Activated CD4-positive, alpha-beta T cell treated with anti-CD3 and anti-CD28 coated beads, Interleukin-2, amount 50 U/mL, for 24 hours (primary cell): ENCODE data around the gene ERAL1.
"Not testable (repeated sequence)": the region's sequence is repeated elsewhere in the genome, so short reads cannot be mapped to it uniquely, and the experiment has no call there.

ENCODE experiments used
- DNase-seq, 2 donors: peaks; one replicate each; pipeline ENCODE4 v3.0.0-alpha.2; 2020; ENCODE audit warnings: low read depth in 1 of 2, low spot score in 1 of 2

ERAL1 gene

DNA sequence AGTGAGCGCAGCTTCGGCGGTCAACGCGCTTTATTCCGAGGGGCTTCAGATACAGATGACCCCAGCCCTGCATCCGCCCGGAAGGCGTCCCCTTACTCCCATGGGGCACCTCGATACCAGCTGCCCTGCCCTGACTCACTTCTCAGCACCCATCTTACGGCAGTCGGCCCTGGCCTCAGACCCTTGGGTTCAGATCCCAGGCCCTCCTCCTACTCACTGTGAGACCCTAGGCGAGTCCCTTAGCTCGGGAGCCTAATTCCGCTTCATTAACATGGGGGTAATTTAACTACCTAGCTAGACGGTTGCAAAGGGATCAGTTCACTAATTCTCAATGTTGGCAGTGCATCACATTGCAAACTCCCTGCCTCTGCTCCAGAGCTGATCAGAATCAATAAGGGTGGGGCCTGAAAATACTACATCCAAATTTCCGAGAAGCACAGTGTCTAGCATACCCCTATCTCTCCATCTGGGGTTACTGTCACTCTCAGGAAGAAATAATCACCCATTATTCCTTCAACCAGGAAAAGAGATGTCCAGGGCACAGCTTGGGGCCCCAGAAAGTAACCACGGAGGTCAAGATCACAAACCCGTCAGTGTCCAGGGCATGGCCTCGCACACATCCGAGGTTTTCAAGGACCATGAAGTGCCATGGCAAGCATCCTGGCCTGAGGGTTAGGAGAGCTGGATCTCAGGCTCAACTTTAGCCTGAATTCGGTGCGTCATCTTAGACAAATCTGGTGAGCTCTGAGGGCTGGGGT is 43.1 kb downstream of the ERAL1 start:
- DNase-seq: peak in 1 of 2 donors; percentile 27

DNA sequence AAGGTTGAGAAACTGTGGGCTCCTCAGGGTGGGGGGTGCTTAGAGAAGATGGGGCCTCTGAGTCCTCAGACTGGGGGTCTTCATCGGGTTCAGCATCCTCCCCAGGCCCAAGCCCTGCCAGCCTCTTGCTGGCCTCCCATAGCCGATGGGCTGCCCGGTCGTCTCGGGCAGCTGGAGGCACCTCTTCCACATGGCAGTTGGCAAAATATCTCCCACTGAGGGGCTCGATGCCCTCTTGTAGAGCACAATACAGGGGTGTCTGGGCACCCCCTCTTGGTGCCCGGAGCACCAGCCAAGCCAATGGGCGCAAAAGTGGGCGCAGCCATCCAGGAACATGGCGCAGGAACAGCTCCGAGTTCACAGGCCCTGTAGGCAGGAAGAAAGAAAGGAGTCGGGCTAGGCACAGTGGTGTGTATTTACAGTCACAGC is 43.7 kb downstream of the ERAL1 start:
- DNase-seq: no peak

DNA sequence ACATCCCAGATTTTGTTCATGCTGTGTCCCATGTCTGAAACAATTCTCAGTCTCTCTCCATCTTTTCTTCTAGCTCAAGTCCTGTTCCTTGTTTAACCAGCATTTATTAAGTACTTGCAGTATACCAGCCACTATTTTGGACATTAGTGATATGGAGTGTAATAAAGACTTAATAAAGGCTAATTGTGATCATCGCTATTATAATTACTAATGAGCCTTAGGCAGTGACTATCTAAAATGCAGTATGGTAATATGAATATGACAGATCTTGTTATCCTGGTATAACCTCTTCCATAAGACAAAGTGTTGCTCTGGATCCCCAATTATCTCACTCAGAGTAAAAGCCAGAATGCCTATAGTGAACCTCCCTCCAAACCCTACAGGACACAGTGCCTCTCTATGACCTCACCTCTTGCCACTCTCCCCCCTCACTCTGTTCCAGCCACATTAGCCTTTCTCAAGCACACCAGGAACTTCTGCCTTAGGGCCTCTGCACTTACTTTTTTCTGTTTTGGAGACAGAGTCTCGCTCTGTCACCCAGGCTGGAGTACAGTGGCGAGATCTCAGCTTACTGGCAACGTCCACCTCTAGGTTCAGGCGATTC is 44.5 kb downstream of the ERAL1 start:
- DNase-seq: no peak

DNA sequence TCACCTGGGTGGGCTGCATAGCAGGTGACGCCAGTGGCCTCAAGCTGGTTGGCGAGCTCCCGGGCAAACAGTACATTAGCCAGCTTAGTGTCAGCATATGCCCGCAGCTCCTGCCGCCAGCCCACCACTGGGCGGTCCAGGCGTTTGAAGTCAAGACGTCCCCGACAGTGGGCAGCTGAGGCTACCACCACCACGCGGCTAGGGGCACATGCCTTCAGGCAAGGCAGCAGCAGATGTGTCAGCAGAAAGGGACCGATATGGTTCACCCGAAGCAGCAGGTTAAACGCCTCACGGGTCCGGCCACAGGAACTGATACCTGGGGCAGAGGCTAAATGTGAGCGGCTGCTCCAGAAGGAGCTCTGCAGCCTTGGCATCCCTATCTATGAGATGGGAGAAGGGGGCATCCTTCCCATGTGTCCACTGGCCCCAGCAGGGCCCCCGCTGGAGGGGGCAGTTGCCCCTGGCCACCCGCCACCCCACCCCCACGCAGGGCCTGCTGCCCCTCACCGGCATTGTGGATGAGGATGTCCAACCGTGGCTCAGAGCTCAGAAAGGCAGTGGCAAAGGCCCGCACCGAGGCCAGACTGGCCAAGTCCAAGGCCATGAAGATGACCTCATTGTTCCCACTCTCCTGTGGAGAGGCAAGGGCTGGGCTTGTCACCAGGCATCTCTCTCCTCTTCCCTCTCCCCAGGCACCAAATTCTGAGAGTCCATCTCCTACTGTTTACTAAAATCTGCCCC is 46.3 kb downstream of the ERAL1 start:
- DNase-seq: no peak

DNA sequence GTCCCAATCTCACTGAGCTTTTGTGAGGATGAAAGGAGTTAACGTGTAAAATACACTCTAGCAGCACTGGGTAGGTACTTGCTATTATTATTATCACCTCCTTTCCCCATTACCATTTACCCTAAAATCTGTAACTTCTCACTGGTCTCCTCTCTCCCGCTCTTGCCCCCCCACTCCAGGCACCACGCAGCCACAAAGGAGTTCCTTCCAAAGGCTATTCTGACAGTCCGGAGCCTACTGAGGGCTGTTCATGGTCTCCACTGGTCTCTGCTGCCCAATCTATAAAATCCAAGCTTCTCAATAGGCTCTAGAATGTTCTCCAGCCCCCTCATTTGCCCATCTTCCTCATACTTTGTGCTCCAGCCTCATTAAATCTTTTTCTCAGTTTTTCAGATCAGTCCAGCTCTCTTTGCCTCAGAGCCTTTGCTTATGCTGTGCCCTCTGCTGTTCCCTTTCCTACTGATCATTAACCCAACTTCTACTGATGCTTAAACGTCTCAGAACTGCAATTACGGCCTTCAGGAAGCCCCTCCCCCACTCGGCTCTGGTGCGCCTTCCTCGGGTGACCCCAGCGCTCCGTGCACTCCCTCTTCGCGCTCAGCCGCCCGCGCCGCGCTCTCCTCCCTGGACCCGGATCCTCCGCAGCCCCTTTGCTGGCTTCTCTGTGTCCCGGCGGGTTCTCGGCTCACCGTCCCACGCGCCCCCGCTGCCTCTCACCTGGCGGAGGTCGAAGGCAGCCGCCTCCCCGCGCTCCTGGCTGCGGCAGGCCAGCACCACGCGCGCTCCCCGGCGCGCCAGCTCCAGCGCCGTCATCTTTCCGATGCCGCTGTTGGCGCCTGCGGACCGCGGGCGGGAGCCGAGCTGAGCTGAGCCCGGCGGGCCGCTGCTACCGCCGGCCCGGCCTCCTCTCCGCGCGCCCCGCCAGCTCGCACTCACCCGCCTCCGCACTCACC is 47.3 kb downstream of the ERAL1 start:
- peak; percentile 33 to 40 for DNase-seq

DNA sequence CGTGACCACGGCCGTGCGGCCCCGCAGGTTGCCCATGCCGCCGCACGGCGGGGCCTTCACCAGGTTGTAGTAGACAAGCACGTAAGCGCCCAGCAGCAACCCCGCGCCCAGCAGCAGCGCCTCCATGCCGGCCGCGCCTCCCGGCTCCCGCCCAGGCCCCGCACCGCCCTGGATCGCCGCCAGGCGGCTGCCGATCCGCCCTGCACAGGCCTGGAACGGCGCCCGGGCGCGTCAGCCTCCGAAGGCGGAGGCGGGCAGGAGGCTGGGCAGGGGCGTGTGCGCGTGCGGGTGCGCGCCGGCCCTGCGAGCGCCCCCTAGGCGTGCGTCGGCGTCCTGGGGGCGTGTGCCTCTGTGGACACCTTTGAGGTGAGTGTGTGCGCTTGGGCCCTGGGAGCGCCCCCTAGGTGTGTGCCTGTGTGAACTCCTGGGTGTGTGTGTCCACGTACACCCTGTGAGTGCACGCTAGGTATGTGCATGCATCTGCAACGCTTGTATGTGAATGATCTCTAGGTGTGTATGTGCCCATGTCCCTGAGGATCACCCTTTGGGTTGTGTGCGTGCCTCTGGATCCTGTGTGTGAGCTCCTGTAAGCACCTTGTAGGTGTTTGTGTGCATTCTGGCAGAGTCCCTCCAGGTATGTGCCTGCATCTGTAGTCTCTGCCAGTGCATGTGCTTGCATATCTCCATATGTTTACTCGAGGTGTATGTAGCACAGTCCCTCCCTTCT is 48.2 kb downstream of the ERAL1 start, which contains the start of gene DHRS13:
Gene DHRS13, minus strand, starts transcription at position 261 of the 727 bp plus-strand sequence. Its CDS starts 135 bp downstream, at position 126.
- DNase-seq: peak; percentile 82 to 87

DNA sequence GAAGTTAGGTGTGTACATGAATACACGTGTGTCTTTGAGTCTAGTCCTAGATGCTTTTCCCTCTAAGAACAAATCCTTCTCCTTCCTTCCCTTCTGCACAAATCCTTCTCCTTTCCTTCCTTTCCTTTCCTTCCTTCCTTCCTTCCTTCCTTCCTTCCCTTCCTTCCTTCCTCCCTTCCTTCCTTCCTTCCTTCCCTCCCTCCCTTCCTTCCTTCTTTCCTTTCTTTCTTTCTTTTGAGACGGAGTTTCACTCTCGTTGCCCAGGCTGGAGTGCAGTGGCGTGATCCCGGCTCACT is 48.7 kb downstream of the ERAL1 start:
- DNase-seq: not testable (repeated sequence)

DNA sequence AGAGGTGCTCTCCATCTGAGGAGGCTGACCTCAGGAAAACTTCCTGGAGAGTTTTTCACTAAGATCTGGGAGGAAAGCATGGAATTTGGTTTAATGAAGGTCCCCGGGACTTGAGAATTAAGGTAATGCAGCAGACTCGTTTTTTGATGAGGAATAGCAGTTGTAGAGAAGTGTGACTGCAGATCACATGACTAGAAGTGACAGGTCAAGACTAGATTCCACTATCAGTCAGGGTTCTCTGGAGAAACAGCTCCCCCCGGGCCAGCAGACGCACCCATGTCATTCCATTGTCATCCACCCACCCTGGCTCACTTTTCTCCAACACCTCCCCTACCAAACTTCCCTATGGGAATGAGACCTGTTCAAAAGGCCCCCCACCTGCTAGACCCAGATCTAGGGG is 50.0 kb downstream of the ERAL1 start:
- no peak for DNase-seq

DNA sequence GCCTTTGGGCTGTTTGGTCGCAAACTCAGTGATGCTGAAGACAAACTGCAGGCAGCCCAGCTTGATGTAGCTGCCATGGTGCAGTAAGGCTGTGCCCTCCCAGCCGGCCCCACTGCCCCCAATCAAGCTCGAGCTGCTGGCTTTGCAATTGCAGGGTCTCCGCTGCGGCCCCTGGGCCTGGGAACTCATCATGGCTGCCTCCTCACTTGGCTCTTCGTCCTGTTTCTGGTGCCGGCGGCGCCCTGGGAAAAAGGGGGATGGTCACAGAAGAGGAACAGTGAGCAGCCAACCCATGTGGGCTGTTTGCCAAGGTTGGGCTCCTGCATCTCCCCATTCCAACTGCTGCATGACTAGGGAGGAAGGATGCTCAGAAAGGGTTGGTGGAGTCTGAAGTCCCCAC is 51.5 kb downstream of the ERAL1 start:
- no peak for DNase-seq

DNA sequence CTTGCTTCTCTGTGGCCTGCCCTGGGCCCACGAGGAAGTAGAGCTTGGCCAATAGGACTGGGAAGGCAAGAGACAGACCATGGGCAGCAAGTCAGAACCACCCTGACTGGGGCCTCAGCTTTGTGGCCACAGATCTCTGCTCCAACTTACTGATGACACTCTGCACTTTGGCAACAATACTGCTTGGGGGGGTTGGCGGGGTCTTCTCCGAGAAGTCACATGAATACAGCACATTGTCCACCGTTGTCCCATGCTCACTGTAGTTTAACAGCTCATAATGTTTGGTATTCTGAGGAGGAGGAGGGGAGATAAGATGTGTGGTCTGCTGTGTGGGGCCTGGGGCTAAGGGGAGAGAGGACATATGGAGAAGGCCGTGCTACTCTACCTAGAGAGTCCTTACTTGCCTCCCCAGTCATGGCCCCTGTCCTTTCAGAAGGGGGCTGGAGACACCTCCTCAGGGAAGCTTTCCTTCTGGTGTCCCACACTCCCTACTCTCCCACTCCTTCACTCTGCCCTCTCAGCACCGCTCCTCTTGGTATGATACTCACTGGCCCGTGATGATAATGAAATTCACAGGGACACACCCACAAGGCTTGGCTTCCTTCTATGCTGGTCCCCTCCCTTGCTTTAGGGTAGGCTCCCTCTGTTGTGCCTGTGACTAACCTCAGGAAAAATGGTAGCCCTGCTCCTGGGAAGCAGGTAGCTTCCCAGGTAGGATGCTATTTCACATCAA is 52.1 kb downstream of the ERAL1 start:
- no peak for DNase-seq

DNA sequence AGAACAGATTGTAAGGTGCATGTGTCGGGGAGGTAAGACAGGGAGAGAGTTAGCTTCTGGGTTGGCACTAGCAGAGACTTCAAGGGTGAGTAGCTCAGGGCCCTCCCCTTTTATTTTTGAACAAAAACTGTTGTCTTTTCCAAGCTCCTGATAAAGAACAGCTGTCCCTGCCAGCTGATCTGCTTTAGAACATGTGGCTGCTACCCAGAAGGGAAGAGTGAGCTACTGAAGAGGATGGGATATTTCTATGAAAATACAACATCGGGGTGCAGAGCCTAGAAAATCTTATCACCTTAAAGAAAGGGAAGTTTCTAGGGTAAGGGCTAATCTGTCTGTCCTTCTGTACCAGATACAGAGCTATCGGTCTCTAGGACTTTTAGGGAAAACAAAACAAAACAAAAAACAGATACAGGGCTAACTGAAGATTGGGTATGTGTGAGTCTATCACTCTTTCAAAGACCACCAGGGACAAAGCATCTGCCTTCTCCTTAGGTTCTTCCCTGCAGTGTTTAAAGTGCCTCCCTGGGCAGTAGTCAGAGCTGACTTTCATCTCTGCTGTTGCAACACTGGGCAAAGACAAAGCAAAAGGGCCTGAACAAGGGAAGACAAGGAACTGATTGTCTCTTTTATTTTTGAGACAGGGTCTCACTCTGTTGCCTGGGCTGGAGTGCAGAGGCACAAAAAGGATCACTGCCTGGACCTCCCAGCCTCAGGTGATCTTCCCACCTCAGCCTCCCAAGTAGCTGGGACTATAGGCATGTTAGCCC is 53.1 kb downstream of the ERAL1 start:
- DNase-seq: no peak

DNA sequence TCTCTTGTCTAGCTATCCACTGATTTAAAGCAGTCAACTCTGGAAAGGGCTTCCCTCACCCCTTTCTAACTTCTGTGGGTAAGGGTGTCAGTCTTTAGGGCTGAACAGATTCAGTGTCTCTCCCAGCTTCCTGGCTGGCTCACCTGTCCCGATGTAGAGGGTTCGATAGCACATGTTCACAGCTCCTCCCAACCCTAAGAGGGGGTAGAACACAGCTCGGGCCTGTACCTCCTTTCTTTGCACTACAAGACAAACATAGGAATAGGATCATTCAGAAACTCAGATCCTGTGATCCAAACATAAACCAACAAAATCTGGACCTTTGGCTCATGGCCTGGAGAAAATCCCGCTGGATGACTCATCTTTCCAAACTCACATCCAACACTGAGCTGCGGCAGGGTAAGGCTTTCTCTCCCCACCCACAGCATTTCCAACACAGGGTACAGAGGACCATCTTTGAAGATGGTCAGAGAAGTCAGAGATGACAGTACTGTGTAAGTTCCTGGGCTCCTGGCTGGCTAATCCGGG is 53.9 kb downstream of the ERAL1 start:
- DNase-seq: no peak

DNA sequence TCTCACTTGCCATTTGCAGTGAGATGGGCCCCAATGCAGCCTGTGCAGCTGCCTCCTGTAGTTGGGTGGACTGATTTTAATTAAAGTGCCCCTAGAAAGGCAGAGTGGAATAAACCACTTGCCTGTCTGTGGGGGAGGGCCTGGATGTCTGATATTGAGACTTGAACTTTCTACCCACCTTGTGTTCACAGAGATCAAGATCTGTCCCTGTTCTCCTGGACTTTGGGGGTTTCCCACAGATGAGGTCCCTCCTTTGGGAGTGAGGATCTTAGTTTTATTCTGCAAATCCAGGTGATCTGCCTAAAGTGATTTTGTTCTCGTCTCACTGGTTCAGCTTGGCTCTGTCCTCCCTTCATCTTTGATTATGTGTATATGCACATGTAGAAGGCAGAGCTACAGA is 55.7 kb downstream of the ERAL1 start:
- DNase-seq: no peak
